ENCODE measurements around the gene LRIG2.
"Not testable (repeated sequence)": the region's sequence is repeated elsewhere in the genome, so short reads cannot be mapped to it uniquely, and the experiment has no call there.

LRIG2 gene

GRCh38 chr1:113058941-113059706 is 13.9 kb upstream of the LRIG2 start:
- no peak for DNase-seq (ENCODE audit: low read depth in 2 of 3, low spot score in 2 of 3)

GRCh38 chr1:113063456-113063855 is 9.5 kb upstream of the LRIG2 start:
- DNase-seq (ENCODE audit: low read depth in 2 of 3, low spot score in 2 of 3), result not testable (repeated sequence)

- DNase-seq (ENCODE audit: low read depth in 2 of 3, low spot score in 2 of 3), result no peak
Observed at GRCh38 chr1:113072141-113072756, 749 bp upstream of the LRIG2 start.

- DNase-seq (ENCODE audit: low read depth in 2 of 3, low spot score in 2 of 3), result no peak
Observed at GRCh38 chr1:113073479-113073950, 517 bp downstream of the LRIG2 start.

- DNase-seq (ENCODE audit: low read depth in 2 of 3, low spot score in 2 of 3), result no peak
Observed at GRCh38 chr1:113074237-113074636, 1.2 kb downstream of the LRIG2 start.

- DNase-seq (ENCODE audit: low read depth in 2 of 3, low spot score in 2 of 3), result not testable (repeated sequence)
Observed at GRCh38 chr1:113077978-113078377, 5.0 kb downstream of the LRIG2 start.

- DNase-seq (ENCODE audit: low read depth in 2 of 3, low spot score in 2 of 3), result no peak
Observed at GRCh38 chr1:113086541-113086940, 13.5 kb downstream of the LRIG2 start.

- no peak for DNase-seq (ENCODE audit: low read depth in 2 of 3, low spot score in 2 of 3)
Observed at GRCh38 chr1:113088972-113089371, 16.0 kb downstream of the LRIG2 start.

GRCh38 chr1:113090051-113090450 is 17.1 kb downstream of the LRIG2 start:
- DNase-seq (ENCODE audit: low read depth in 2 of 3, low spot score in 2 of 3), result no peak

GRCh38 chr1:113091988-113092594 is 19.1 kb downstream of the LRIG2 start:
- no peak for DNase-seq (ENCODE audit: low read depth in 2 of 3, low spot score in 2 of 3)

GRCh38 chr1:113094506-113094905 is 21.5 kb downstream of the LRIG2 start:
- no peak for DNase-seq (ENCODE audit: low read depth in 2 of 3, low spot score in 2 of 3)

GRCh38 chr1:113095790-113096455 is 22.9 kb downstream of the LRIG2 start:
- no peak for DNase-seq (ENCODE audit: low read depth in 2 of 3, low spot score in 2 of 3)

GRCh38 chr1:113096493-113096892 is 23.5 kb downstream of the LRIG2 start:
- no peak for DNase-seq (ENCODE audit: low read depth in 2 of 3, low spot score in 2 of 3)

GRCh38 chr1:113101588-113101987 is 28.6 kb downstream of the LRIG2 start:
- no peak for DNase-seq (ENCODE audit: low read depth in 2 of 3, low spot score in 2 of 3)

GRCh38 chr1:113103048-113103447 is 30.1 kb downstream of the LRIG2 start:
- no peak for DNase-seq (ENCODE audit: low read depth in 2 of 3, low spot score in 2 of 3)

- DNase-seq (ENCODE audit: low read depth in 2 of 3, low spot score in 2 of 3), result no peak
Observed at GRCh38 chr1:113103977-113104376, 31.0 kb downstream of the LRIG2 start.

- DNase-seq (ENCODE audit: low read depth in 2 of 3, low spot score in 2 of 3), result no peak
Observed at GRCh38 chr1:113106910-113107309, 33.9 kb downstream of the LRIG2 start.

GRCh38 chr1:113109908-113110554 is 37.0 kb downstream of the LRIG2 start:
- no peak for DNase-seq (ENCODE audit: low read depth in 2 of 3, low spot score in 2 of 3)

- DNase-seq (ENCODE audit: low read depth in 2 of 3, low spot score in 2 of 3), result no peak
Observed at GRCh38 chr1:113118266-113118665, 45.3 kb downstream of the LRIG2 start.

- DNase-seq (ENCODE audit: low read depth in 2 of 3, low spot score in 2 of 3), result no peak
Observed at GRCh38 chr1:113123737-113124136, 50.7 kb downstream of the LRIG2 start.

- no peak for DNase-seq (ENCODE audit: low read depth in 2 of 3, low spot score in 2 of 3)
Observed at GRCh38 chr1:113124366-113124765, 51.4 kb downstream of the LRIG2 start.

All from activated CD8-positive, alpha-beta memory T cell treated with anti-CD3 and anti-CD28 coated beads for 48 hours (primary cell).